ENCODE results near the gene ING5.

DNA sequence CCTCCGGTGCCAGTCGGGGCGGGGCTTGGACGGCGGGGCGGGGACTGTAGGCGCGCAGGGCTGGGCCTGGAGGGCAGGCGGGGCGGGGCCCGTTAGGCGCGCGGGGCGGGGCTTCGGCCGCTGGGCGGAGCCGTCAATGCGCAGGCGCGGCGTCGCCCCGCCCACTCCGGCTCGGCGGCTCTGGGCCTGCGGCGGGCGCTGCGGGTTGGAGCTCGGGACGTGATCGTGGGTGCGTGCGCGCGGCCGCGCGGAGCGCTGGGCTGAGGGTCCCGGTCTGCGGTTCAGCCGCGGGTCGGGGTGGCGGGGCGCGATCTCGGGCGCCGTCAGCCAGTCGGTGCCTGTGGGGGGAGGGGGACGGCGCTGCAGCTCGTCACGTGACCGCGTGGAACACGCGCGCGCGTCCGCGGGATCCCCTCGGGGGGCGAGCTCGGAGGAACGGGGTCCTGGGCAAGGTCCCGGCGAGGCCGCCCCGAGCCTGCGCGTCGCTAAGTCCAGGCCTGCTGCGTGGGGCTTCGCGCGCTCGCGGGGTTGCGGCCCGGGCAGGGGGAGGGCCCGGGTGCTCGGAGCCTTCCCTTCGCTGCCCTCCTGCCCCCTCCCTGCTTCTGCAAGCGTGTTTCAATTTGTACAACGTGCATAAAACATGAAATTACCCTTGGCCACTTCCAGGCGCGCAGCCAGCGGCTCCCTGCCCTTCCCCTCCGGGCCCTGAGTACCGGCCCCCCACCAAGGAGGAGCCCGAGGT, 32.8 kb downstream of the ING5 start, which contains the start of gene D2HGDH:
- TF ChIP-seq, protein P1, sequence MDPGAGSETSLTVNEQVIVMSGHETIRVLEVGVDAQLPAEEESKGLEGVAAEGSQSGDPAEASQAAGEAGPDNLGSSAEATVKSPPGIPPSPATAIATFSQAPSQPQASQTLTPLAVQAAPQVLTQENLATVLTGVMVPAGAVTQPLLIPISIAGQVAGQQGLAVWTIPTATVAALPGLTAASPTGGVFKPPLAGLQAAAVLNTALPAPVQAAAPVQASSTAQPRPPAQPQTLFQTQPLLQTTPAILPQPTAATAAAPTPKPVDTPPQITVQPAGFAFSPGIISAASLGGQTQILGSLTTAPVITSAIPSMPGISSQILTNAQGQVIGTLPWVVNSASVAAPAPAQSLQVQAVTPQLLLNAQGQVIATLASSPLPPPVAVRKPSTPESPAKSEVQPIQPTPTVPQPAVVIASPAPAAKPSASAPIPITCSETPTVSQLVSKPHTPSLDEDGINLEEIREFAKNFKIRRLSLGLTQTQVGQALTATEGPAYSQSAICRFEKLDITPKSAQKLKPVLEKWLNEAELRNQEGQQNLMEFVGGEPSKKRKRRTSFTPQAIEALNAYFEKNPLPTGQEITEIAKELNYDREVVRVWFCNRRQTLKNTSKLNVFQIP (CRISPR knock-in tag; IDR thresholded peaks at IDR 0.05; ENCODE audit: borderline replicate concordance, low read depth): no peak
- TF ChIP-seq CSDC2 (CRISPR knock-in tag; IDR thresholded peaks at IDR 0.05) (no peak; the same call in 1 of the 2 replicates), GLIS3 (CRISPR knock-in tag; IDR thresholded peaks at IDR 0.05) (no peak), ZFP30 (CRISPR knock-in tag; IDR thresholded peaks at IDR 0.05) (no peak)
- TF ChIP-seq, protein P2, sequence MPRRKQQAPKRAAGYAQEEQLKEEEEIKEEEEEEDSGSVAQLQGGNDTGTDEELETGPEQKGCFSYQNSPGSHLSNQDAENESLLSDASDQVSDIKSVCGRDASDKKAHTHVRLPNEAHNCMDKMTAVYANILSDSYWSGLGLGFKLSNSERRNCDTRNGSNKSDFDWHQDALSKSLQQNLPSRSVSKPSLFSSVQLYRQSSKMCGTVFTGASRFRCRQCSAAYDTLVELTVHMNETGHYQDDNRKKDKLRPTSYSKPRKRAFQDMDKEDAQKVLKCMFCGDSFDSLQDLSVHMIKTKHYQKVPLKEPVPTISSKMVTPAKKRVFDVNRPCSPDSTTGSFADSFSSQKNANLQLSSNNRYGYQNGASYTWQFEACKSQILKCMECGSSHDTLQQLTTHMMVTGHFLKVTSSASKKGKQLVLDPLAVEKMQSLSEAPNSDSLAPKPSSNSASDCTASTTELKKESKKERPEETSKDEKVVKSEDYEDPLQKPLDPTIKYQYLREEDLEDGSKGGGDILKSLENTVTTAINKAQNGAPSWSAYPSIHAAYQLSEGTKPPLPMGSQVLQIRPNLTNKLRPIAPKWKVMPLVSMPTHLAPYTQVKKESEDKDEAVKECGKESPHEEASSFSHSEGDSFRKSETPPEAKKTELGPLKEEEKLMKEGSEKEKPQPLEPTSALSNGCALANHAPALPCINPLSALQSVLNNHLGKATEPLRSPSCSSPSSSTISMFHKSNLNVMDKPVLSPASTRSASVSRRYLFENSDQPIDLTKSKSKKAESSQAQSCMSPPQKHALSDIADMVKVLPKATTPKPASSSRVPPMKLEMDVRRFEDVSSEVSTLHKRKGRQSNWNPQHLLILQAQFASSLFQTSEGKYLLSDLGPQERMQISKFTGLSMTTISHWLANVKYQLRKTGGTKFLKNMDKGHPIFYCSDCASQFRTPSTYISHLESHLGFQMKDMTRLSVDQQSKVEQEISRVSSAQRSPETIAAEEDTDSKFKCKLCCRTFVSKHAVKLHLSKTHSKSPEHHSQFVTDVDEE (CRISPR knock-in tag; IDR thresholded peaks at IDR 0.05): peak; percentile 77
- TF ChIP-seq, protein P3, sequence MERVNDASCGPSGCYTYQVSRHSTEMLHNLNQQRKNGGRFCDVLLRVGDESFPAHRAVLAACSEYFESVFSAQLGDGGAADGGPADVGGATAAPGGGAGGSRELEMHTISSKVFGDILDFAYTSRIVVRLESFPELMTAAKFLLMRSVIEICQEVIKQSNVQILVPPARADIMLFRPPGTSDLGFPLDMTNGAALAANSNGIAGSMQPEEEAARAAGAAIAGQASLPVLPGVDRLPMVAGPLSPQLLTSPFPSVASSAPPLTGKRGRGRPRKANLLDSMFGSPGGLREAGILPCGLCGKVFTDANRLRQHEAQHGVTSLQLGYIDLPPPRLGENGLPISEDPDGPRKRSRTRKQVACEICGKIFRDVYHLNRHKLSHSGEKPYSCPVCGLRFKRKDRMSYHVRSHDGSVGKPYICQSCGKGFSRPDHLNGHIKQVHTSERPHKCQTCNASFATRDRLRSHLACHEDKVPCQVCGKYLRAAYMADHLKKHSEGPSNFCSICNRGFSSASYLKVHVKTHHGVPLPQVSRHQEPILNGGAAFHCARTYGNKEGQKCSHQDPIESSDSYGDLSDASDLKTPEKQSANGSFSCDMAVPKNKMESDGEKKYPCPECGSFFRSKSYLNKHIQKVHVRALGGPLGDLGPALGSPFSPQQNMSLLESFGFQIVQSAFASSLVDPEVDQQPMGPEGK (CRISPR knock-in tag; IDR thresholded peaks at IDR 0.05; ENCODE audit: borderline replicate concordance): no peak
- TF ChIP-seq, protein P4, sequence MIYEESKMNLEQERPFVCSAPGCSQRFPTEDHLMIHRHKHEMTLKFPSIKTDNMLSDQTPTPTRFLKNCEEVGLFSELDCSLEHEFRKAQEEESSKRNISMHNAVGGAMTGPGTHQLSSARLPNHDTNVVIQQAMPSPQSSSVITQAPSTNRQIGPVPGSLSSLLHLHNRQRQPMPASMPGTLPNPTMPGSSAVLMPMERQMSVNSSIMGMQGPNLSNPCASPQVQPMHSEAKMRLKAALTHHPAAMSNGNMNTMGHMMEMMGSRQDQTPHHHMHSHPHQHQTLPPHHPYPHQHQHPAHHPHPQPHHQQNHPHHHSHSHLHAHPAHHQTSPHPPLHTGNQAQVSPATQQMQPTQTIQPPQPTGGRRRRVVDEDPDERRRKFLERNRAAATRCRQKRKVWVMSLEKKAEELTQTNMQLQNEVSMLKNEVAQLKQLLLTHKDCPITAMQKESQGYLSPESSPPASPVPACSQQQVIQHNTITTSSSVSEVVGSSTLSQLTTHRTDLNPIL (CRISPR knock-in tag; IDR thresholded peaks at IDR 0.05; ENCODE audit: low read depth): no peak

Data from SK-N-SH treated with all-trans-retinoic acid at 6 μM for 48 hours (cell line).